H9 (cell line): ENCODE measurements around the gene PEAK3. TPM values are rescaled to one million over a fixed set of nuclear protein-coding genes. Genes with fewer than 3 reads are reported as not detected.

Source experiments
- DNase-seq: peaks from one replicate; pipeline ENCODE4 v3.0.0-alpha.2; 2017
- H2AFZ ChIP-seq: one replicate; pipeline ENCODE4 v1.6.1; 2013; ENCODE audit warnings: mild to moderate bottlenecking, low read length, control low read depth, moderate library complexity
- H2AK5ac ChIP-seq: 2 replicates; pipeline ENCODE4 v1.6.1; 2013; ENCODE audit warnings: low read length, control low read depth, mixed read lengths; ENCODE audit not compliant: insufficient read length
- H2BK120ac ChIP-seq: one replicate; pipeline ENCODE4 v1.6.1; 2013; ENCODE audit warnings: low read depth, mild to moderate bottlenecking, low read length, control low read depth, inconsistent platforms; ENCODE audit not compliant: poor library complexity, severe bottlenecking
- H2BK12ac ChIP-seq: 2 replicates; pipeline ENCODE4 v1.6.1; 2013; ENCODE audit warnings: low read length, control low read depth, mixed read lengths, low read depth; ENCODE audit not compliant: insufficient read length
- H2BK15ac ChIP-seq: 2 replicates; pipeline ENCODE4 v1.6.1; 2013; ENCODE audit warnings: low read depth, low read length, control low read depth
- H2BK20ac ChIP-seq: one replicate; pipeline ENCODE4 v1.6.1; 2013; ENCODE audit warnings: low read depth, mild to moderate bottlenecking, low read length, control low read depth, inconsistent platforms; ENCODE audit not compliant: poor library complexity, severe bottlenecking
- H2BK5ac ChIP-seq: 2 replicates; pipeline ENCODE4 v1.6.1; 2013; ENCODE audit warnings: low read length, control low read depth, mixed read lengths; ENCODE audit not compliant: insufficient read length
- H3K14ac ChIP-seq: 2 replicates; pipeline ENCODE4 v1.6.1; 2013; ENCODE audit warnings: low read length, control low read depth; ENCODE audit not compliant: insufficient read depth
- H3K18ac ChIP-seq: 2 replicates; pipeline ENCODE4 v1.6.1; 2013; ENCODE audit warnings: low read depth, mild to moderate bottlenecking, mixed read lengths, low read length, control low read depth; ENCODE audit not compliant: insufficient read length
- H3K23ac ChIP-seq: 2 replicates; pipeline ENCODE4 v1.6.1; 2013; ENCODE audit warnings: low read length, control low read depth, mixed read lengths, low read depth; ENCODE audit not compliant: insufficient read length
- H3K23me2 ChIP-seq: 2 replicates; pipeline ENCODE4 v1.6.1; 2013; ENCODE audit warnings: low read depth, mild to moderate bottlenecking, mixed read lengths, low read length, control low read depth; ENCODE audit not compliant: insufficient read length, poor library complexity, severe bottlenecking
- H3K27ac ChIP-seq: 2 replicates; pipeline ENCODE4 v1.5.1; 2013; ENCODE audit warnings: low read length, control low read depth, mixed read lengths, low read depth; ENCODE audit not compliant: insufficient read length
- H3K27me3 ChIP-seq: 2 replicates; pipeline ENCODE4 v1.6.1; 2013; ENCODE audit warnings: low read length, control low read depth, inconsistent platforms; ENCODE audit not compliant: insufficient read depth
- H3K4ac ChIP-seq: 2 replicates; pipeline ENCODE4 v1.6.1; 2013; ENCODE audit warnings: low read depth, mild to moderate bottlenecking, control low read depth, inconsistent platforms, low read length, moderate library complexity
- H3K4me1 ChIP-seq: 2 replicates; pipeline ENCODE4 v1.6.1; 2013; ENCODE audit warnings: low read length, control low read depth, inconsistent platforms; ENCODE audit not compliant: insufficient read depth
- H3K4me2 ChIP-seq: 2 replicates; pipeline ENCODE4 v1.6.1; 2013; ENCODE audit warnings: low read length, control low read depth, mixed read lengths; ENCODE audit not compliant: insufficient read length, insufficient read depth
- H3K56ac ChIP-seq: 2 replicates; pipeline ENCODE4 v1.6.1; 2013; ENCODE audit warnings: low read depth, mild to moderate bottlenecking, mixed read lengths, low read length, control low read depth; ENCODE audit not compliant: insufficient read length
- H3K79me1 ChIP-seq: 2 replicates; pipeline ENCODE4 v1.6.1; 2013; ENCODE audit warnings: low read depth, mild to moderate bottlenecking, moderate library complexity, low read length, control low read depth, inconsistent platforms; ENCODE audit not compliant: insufficient read depth, poor library complexity, severe bottlenecking
- H3K79me2 ChIP-seq: 2 replicates; pipeline ENCODE4 v1.6.1; 2013; ENCODE audit warnings: low read length, control low read depth, inconsistent platforms; ENCODE audit not compliant: insufficient read depth
- H3K9ac ChIP-seq: 2 replicates; pipeline ENCODE4 v1.6.1; 2013; ENCODE audit warnings: low read length, control low read depth, mixed read lengths; ENCODE audit not compliant: insufficient read length; ENCODE audit errors: extremely low read depth
- H3K9me3 ChIP-seq: one replicate; pipeline ENCODE4 v1.6.1; 2013; ENCODE audit warnings: low read depth, low read length, inconsistent platforms; ENCODE audit not compliant: control insufficient read depth
- H3T11ph ChIP-seq: one replicate; pipeline ENCODE4 v1.6.1; 2013; ENCODE audit warnings: mild to moderate bottlenecking, low read length, control low read depth, inconsistent platforms
- H4K20me1 ChIP-seq: one replicate; pipeline ENCODE4 v1.6.1; 2013; ENCODE audit not compliant: control insufficient read depth, insufficient read length, insufficient read depth
- H4K5ac ChIP-seq: 2 replicates; pipeline ENCODE4 v1.6.1; 2013; ENCODE audit warnings: low read depth, mild to moderate bottlenecking, mixed read lengths, low read length, control low read depth; ENCODE audit not compliant: insufficient read length
- H4K8ac ChIP-seq: replicated peaks from 2 replicates; pipeline ENCODE4 v1.6.1; 2013; ENCODE audit warnings: low read length, control low read depth, mixed read lengths, low read depth; ENCODE audit not compliant: insufficient read length
- H4K91ac ChIP-seq: 2 replicates; pipeline ENCODE4 v1.6.1; 2013; ENCODE audit warnings: low read depth, mild to moderate bottlenecking, moderate library complexity, mixed read lengths, low read length, control low read depth; ENCODE audit not compliant: insufficient read length
- H3K27ac Mint-ChIP-seq, 3 experiments: 2 replicates in 2 of 3; 3 replicates in 1 of 3; pipeline ENCODE4 v1.8.0; 2020 to 2021; ENCODE audit warnings: mixed read lengths in 3 of 3, mild to moderate bottlenecking in 1 of 3, moderate library complexity in 1 of 3
- H3K27me3 Mint-ChIP-seq: 2 replicates; pipeline ENCODE4 v1.8.0; 2021; ENCODE audit warnings: low read depth, mild to moderate bottlenecking, moderate library complexity, mixed read lengths
- H3K36me3 Mint-ChIP-seq, 3 experiments: 2 replicates in 2 of 3; 3 replicates in 1 of 3; pipeline ENCODE4 v1.8.0; 2020 to 2021; ENCODE audit warnings: low read depth in 3 of 3, mixed read lengths in 3 of 3; ENCODE audit not compliant: insufficient read depth in 1 of 3
- H3K4me1 Mint-ChIP-seq, 2 experiments: 2 replicates each; pipeline ENCODE4 v1.8.0; 2020; ENCODE audit warnings: mixed read lengths in 2 of 2
- H3K4me3 Mint-ChIP-seq, 2 experiments: 2 replicates in 1 of 2; 3 replicates in 1 of 2; pipeline ENCODE4 v1.8.0; 2020 to 2021; ENCODE audit warnings: mild to moderate bottlenecking in 2 of 2, mixed read lengths in 2 of 2, moderate library complexity in 1 of 2
- H3K9me3 Mint-ChIP-seq, 2 experiments: 2 replicates in 1 of 2; 3 replicates in 1 of 2; pipeline ENCODE4 v1.8.0; 2020; ENCODE audit warnings: mild to moderate bottlenecking in 2 of 2, mixed read lengths in 2 of 2, moderate library complexity in 1 of 2
- WGBS: extraction: QIAGEN DNeasy Blood & Tissue Kit; methylation state at CpG from one replicate; pipeline ENCODE4 v1.1.7; 2013; ENCODE audit warnings: missing lambda C conversion rate, low lambda C conversion rate, mixed read lengths; ENCODE audit not compliant: insufficient read length; ENCODE audit errors: extremely low coverage; 5-methylcytosine and 5-hydroxymethylcytosine counted together
- total RNA-seq: library from RNA; stranded (reverse); gene quantifications from 2 replicates; pipeline ENCODE4 v1.2.1, GENCODE V29; 2021
- TF ChIP-seq, protein P1 (sequence below): fragments of 200-600 bp; sonication (generic); conservative IDR thresholded peaks from 3 replicates; pipeline ENCODE4 v1.8.0; 2021; ENCODE audit warnings: antibody characterized with exemption, mild to moderate bottlenecking

PEAK3 gene
- total RNA-seq, 1 experiment from 2014 or later, result not detected

DNA sequence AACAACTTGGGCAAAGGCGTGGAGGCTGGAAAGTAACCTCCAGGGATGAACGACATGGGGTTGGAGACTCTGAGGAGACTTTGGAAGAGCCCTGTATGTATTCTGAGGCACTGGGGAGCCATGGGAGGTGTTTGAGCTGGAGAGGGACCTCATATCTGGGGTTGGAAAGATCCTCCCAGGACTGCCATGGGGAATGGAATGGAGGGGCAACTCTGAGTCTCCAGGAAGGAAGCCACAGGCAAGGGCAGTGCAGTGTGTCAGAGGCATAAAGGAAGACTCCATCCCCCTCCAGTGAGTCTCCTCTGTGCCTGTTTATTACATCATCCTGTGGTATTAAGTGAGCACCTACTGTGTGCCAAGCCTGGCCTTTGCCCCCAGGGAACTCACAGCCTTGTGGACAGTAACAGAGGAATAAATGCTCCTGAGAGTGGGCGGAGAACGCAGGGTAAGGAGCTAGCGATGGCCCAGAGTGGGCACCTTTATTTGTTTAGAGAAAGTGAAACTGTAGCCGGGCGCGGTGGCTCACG, 7.7 kb downstream of the PEAK3 start:
- no peak overlapping the region for H3K4ac ChIP-seq
- Mint-ChIP-seq H3K27me3 (peaks cover 2% of the 10 kb centered on the region; the same call in 1 of the 2 replicates), H3K27ac (peak overlapping the region; percentile 89 to 97 (median 96); a peak in 6 of 7 replicates), H3K36me3 (peaks cover 21 to 42% (median 28%) of the 10 kb centered on the region in 3 experiments), H3K9me3 (no peaks in the 10 kb centered on the region; a peak in 3 of 5 replicates), H3K4me3 (peak overlapping the region; percentile 56 to 71; a peak in 4 of 5 replicates), H3K4me1 (peaks cover 20 to 25% of the 10 kb centered on the region in 2 experiments)
- WGBS, result no CpG with 5 or more reads among the region's 9 CpGs
- H3K14ac ChIP-seq, result no peak overlapping the region
- H3K4me1 ChIP-seq, result 0 out of 2 replicates have a peak, but pooled peaks cover 2% of the 10 kb centered on the region
- H3K9me3 ChIP-seq, result no peaks in the 10 kb centered on the region
- no peak overlapping the region for H2BK12ac ChIP-seq
- no peak overlapping the region for H3K18ac ChIP-seq
- H4K91ac ChIP-seq, result no peak overlapping the region
- H2AFZ ChIP-seq, result no peak overlapping the region
- H2BK5ac ChIP-seq, result no peak overlapping the region
- no peak overlapping the region for H2BK15ac ChIP-seq
- TF ChIP-seq, protein P1, sequence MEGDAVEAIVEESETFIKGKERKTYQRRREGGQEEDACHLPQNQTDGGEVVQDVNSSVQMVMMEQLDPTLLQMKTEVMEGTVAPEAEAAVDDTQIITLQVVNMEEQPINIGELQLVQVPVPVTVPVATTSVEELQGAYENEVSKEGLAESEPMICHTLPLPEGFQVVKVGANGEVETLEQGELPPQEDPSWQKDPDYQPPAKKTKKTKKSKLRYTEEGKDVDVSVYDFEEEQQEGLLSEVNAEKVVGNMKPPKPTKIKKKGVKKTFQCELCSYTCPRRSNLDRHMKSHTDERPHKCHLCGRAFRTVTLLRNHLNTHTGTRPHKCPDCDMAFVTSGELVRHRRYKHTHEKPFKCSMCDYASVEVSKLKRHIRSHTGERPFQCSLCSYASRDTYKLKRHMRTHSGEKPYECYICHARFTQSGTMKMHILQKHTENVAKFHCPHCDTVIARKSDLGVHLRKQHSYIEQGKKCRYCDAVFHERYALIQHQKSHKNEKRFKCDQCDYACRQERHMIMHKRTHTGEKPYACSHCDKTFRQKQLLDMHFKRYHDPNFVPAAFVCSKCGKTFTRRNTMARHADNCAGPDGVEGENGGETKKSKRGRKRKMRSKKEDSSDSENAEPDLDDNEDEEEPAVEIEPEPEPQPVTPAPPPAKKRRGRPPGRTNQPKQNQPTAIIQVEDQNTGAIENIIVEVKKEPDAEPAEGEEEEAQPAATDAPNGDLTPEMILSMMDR, result no peak
- no peak overlapping the region for H4K8ac ChIP-seq
- no peak overlapping the region for H3K27ac ChIP-seq
- H4K20me1 ChIP-seq, result peaks cover 2% of the 10 kb centered on the region
- no peak for DNase-seq
- H2BK20ac ChIP-seq, result no peak overlapping the region
- no peak overlapping the region for H3K4me2 ChIP-seq
- no peak overlapping the region for H3K23ac ChIP-seq
- peaks cover 4% of the 10 kb centered on the region for H3K23me2 ChIP-seq
- H3K79me1 ChIP-seq, result no peaks in the 10 kb centered on the region
- no peak overlapping the region for H3T11ph ChIP-seq
- peaks cover 24% of the 10 kb centered on the region; the same call in 1 of the 2 replicates for H3K79me2 ChIP-seq
- no peak overlapping the region for H4K5ac ChIP-seq
- no peak overlapping the region for H2AK5ac ChIP-seq
- no peaks in the 10 kb centered on the region for H3K27me3 ChIP-seq
- H2BK120ac ChIP-seq, result no peak overlapping the region
- H3K56ac ChIP-seq, result no peak overlapping the region
- no peak overlapping the region for H3K9ac ChIP-seq
